HepG2 (cell line): ENCODE data around the gene PTPRCAP. TPM values are rescaled to one million over a fixed set of nuclear protein-coding genes. Genes with fewer than 3 reads are reported as not detected.

Source experiments
- ATAC-seq: fragments of 200-7000 bp; cut with Tn5 transposase; 3 replicates; pipeline ENCODE4 v1.9.1; 2020; ENCODE audit warnings: mild to moderate bottlenecking, moderate library complexity
- BruUV-seq: library from RNA; stranded (reverse); fragments of 400-500 nt; replicated peaks from 2 replicates; lab custom pipeline; 2021; lab: Mats Ljungman, UMichigan
- CTCF ChIA-PET: fragments of 300-600 bp; formaldehyde crosslinking; extraction: SDS; loops from one replicate; lab custom pipeline; 2021; ENCODE audit warnings: low total read pairs, inconsistent platforms, low intra/inter-chr PET ratio; lab: Yijun Ruan, JAX
- POLR2A ChIA-PET: fragments of 350-600 bp; sonication (Branson Sonifier 250); formaldehyde crosslinking; loops from one replicate; lab custom pipeline; 2020; ENCODE audit warnings: antibody characterized with exemption, inconsistent platforms; lab: Yijun Ruan, JAX
- DNase-seq: peaks from one replicate; pipeline ENCODE4 v3.0.0-alpha.2; 2015; ENCODE audit warnings: low spot score
- FAIRE-seq: peaks from 3 replicates; lab custom pipeline; 2011; peaks lifted over from hg19 to GRCh38; lab: Jason Lieb, UNC
- H2AFZ ChIP-seq: one replicate; pipeline ENCODE4 v1.6.1; 2011; ENCODE audit warnings: low read length, inconsistent platforms
- H3K27ac ChIP-seq: fragments of 300-600 bp; 3 replicates; pipeline ENCODE4 v1.8.0; 2011; ENCODE audit warnings: mixed run types, mild to moderate bottlenecking, mixed read lengths, low read length, inconsistent platforms; ENCODE audit not compliant: insufficient read depth; ENCODE audit errors: extremely low read length
- H3K27me3 ChIP-seq, 2 experiments: fragments of 200-600 bp in 1 of 2; 2 replicates in 1 of 2; 3 replicates in 1 of 2; pipeline versions ENCODE4 v1.6.0 to v1.8.0; 2011; ENCODE audit warnings: low read length in 2 of 2, mild to moderate bottlenecking in 2 of 2, moderate library complexity in 2 of 2, inconsistent platforms in 1 of 2; ENCODE audit not compliant: insufficient read depth in 2 of 2, control insufficient read depth in 1 of 2
- H3K36me3 ChIP-seq, 2 experiments: fragments of 200-600 bp in 1 of 2; replicated peaks in 1 of 2; 2 replicates in 1 of 2; 3 replicates in 1 of 2; pipeline versions ENCODE4 v1.5.1 to v1.8.0; 2011; ENCODE audit warnings: low read length in 2 of 2, inconsistent platforms in 1 of 2; ENCODE audit not compliant: insufficient read depth in 2 of 2, control insufficient read depth in 1 of 2
- H3K4me1 ChIP-seq: 2 replicates; pipeline ENCODE4 v1.5.1; 2012; ENCODE audit warnings: low read length, inconsistent platforms; ENCODE audit not compliant: insufficient read depth
- H3K4me2 ChIP-seq: 2 replicates; pipeline ENCODE4 v1.6.0; 2011; ENCODE audit warnings: low read depth, low read length, inconsistent platforms
- H3K4me3 ChIP-seq, 3 experiments: fragments of 200-600 bp in 1 of 3; sonication (generic), shearing (Covaris generic) in 1 of 3; replicated peaks in 1 of 3; 2 replicates each; pipeline ENCODE4 v1.5.1; 2011 to 2016; ENCODE audit warnings: low read length in 3 of 3, inconsistent platforms in 2 of 3, low read depth in 2 of 3, mild to moderate bottlenecking in 2 of 3, control low read depth in 1 of 3, mixed read lengths in 1 of 3; ENCODE audit not compliant: insufficient read depth in 1 of 3
- H3K79me2 ChIP-seq: one replicate; pipeline ENCODE4 v1.6.1; 2011; ENCODE audit warnings: low read length, inconsistent platforms; ENCODE audit not compliant: insufficient read depth
- H3K9ac ChIP-seq: 2 replicates; pipeline ENCODE4 v1.6.0; 2011; ENCODE audit warnings: mild to moderate bottlenecking, low read depth, low read length, inconsistent platforms; ENCODE audit not compliant: insufficient read depth
- H3K9me3 ChIP-seq: 2 replicates; pipeline ENCODE4 v1.5.1; 2012; ENCODE audit warnings: mild to moderate bottlenecking, low read length
- H4K20me1 ChIP-seq: 2 replicates; pipeline ENCODE4 v1.6.0; 2011; ENCODE audit warnings: inconsistent platforms, mild to moderate bottlenecking, low read length, moderate library complexity; ENCODE audit not compliant: insufficient read depth
- EEA1 ChIP-seq: sonication (generic); formaldehyde crosslinking; IDR thresholded peaks from 2 replicates; pipeline ENCODE4 v1.5.1; 2020; ENCODE audit warnings: mild to moderate bottlenecking, missing genetic modification reagents, borderline replicate concordance
- FOXP1 ChIP-seq, 2 experiments: fragments of 450-650 bp in 1 of 2; IDR thresholded peaks; 2 replicates each; pipeline ENCODE4 v1.6.1; 2017 to 2018; ENCODE audit warnings: antibody characterized with exemption in 1 of 2
- MED13 ChIP-seq: sonication (generic); formaldehyde crosslinking; IDR thresholded peaks from 2 replicates; pipeline ENCODE4 v1.5.0; 2020; ENCODE audit warnings: missing genetic modification reagents
- SP2 ChIP-seq: sonication (generic); formaldehyde crosslinking; IDR thresholded peaks from 2 replicates; pipeline ENCODE4 v1.5.1; 2020; ENCODE audit warnings: mild to moderate bottlenecking, missing genetic modification reagents
- ZNF766 ChIP-seq: sonication (generic); formaldehyde crosslinking; IDR thresholded peaks from 2 replicates; pipeline ENCODE4 v1.5.0; 2020; ENCODE audit warnings: missing genetic modification reagents, borderline replicate concordance
- WGBS: methylation state at CpG from one replicate; pipeline ENCODE4 v1.1.6; 2017; ENCODE audit warnings: low lambda C conversion rate; 5-methylcytosine and 5-hydroxymethylcytosine counted together
- in situ Hi-C: cut with HindIII; loops from 2 replicates; pipeline ENCODE4 v1.10.0; 2017; ENCODE audit warnings: low pct_unique_long_range_greater_than_20kb; ENCODE audit not compliant: extremely low pct_ligation_motif_present
- intact Hi-C: fragments of 100-400 bp; cut with micrococcal nuclease; formaldehyde crosslinking; loops from one replicate; pipeline ENCODE4 v1.10.0; 2022; ENCODE audit not compliant: unreplicated experiment
- polyA plus RNA-seq, 8 experiments: library from polyadenylated mRNA; depleted of rRNA in 3 of 8; stranded (reverse) in 7 of 8; unstranded in 1 of 8; fragments of >200 nt; fragmentation: Illumina TruSeq in 4 of 8; extraction: Trizol in 4 of 8; gene quantifications; 2 replicates each; pipeline versions ENCODE4 v1.2.1 to v1.2.3, GENCODE V29; 2011 to 2016; ENCODE audit warnings: low read depth in 4 of 8, missing spikeins in 1 of 8, mixed read lengths in 1 of 8; ENCODE audit not compliant: insufficient read depth in 1 of 8
- total RNA-seq, 5 experiments: library from RNA; depleted of rRNA; stranded (reverse); fragments of >200 nt; fragmentation: Illumina TruSeq; extraction: Trizol; gene quantifications; 2 replicates each; pipeline ENCODE4 v1.2.3, GENCODE V29; 2016; ENCODE audit warnings: low read depth in 1 of 5
- TF ChIP-seq, protein P1 (sequence below): sonication (generic); formaldehyde crosslinking; IDR thresholded peaks from 2 replicates; pipeline ENCODE4 v1.5.0; 2020; ENCODE audit warnings: mild to moderate bottlenecking, missing genetic modification reagents, borderline replicate concordance
- TF ChIP-seq, protein P2 (sequence below): sonication (generic); formaldehyde crosslinking; IDR thresholded peaks from 2 replicates; pipeline ENCODE4 v1.8.0; 2022; ENCODE audit warnings: mild to moderate bottlenecking, missing genetic modification reagents
- TF ChIP-seq, protein P3 (sequence below): sonication (generic); formaldehyde crosslinking; IDR thresholded peaks from 2 replicates; pipeline ENCODE4 v1.5.1; 2020; ENCODE audit warnings: mild to moderate bottlenecking, missing genetic modification reagents, moderate library complexity

The PTPRCAP gene
- total and polyA plus RNA-seq, 2 of the 13 experiments (the other 11 are each of a cell fraction or from before 2014, with no cell fraction given) = 0.60 to 0.70 TPM

DNA sequence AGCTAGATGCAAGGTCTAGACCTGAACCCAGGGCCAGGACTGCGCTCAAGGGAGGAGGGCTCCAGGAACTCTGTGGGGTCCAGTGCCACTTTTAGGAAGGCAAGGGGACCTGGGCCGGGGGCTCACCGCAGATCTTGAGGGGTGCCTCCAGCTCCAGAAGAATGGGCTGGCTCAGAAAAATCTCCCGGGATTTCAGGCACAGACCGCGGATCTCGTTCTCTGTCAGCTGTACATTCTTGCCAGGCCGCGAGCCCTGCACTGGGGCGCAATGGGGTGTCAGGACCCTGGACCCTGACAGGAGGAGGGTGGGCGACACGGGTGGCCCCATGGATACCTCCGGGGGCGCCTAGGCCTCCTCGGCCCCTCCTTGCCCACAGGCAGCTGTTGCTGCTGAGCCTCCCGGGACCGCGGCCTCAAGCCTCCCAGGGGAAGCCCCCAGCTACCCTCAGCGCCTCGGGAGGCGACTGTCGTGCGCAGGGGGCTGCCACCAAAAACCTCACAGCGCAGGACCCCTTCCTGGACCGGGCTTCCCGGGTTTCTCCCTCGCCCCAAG is 36.5 kb downstream of the PTPRCAP start (continued):
- no peak for TF ChIP-seq EEA1 (CRISPR knock-in tag)
- TF ChIP-seq MED13 (CRISPR knock-in tag) = no peak
- no peak for TF ChIP-seq ZNF766
- TF ChIP-seq SP2 = 0 out of 2 replicates have a peak, but pooled peaks have one; percentile 8
- TF ChIP-seq, protein P1, sequence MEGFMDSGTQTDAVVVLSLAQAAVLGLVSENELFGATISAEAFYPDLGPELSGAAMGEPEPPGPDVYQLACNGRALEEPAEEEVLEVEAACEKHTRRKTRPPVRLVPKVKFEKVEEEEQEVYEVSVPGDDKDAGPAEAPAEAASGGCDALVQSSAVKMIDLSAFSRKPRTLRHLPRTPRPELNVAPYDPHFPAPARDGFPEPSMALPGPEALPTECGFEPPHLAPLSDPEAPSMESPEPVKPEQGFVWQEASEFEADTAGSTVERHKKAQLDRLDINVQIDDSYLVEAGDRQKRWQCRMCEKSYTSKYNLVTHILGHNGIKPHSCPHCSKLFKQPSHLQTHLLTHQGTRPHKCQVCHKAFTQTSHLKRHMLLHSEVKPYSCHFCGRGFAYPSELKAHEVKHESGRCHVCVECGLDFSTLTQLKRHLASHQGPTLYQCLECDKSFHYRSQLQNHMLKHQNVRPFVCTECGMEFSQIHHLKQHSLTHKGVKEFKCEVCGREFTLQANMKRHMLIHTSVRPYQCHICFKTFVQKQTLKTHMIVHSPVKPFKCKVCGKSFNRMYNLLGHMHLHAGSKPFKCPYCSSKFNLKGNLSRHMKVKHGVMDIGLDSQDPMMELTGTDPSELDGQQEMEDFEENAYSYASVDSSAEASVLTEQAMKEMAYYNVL (CRISPR knock-in tag) = no peak
- TF ChIP-seq, protein P2, sequence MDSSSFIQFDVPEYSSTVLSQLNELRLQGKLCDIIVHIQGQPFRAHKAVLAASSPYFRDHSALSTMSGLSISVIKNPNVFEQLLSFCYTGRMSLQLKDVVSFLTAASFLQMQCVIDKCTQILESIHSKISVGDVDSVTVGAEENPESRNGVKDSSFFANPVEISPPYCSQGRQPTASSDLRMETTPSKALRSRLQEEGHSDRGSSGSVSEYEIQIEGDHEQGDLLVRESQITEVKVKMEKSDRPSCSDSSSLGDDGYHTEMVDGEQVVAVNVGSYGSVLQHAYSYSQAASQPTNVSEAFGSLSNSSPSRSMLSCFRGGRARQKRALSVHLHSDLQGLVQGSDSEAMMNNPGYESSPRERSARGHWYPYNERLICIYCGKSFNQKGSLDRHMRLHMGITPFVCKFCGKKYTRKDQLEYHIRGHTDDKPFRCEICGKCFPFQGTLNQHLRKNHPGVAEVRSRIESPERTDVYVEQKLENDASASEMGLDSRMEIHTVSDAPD (CRISPR knock-in tag) = no peak

DNA sequence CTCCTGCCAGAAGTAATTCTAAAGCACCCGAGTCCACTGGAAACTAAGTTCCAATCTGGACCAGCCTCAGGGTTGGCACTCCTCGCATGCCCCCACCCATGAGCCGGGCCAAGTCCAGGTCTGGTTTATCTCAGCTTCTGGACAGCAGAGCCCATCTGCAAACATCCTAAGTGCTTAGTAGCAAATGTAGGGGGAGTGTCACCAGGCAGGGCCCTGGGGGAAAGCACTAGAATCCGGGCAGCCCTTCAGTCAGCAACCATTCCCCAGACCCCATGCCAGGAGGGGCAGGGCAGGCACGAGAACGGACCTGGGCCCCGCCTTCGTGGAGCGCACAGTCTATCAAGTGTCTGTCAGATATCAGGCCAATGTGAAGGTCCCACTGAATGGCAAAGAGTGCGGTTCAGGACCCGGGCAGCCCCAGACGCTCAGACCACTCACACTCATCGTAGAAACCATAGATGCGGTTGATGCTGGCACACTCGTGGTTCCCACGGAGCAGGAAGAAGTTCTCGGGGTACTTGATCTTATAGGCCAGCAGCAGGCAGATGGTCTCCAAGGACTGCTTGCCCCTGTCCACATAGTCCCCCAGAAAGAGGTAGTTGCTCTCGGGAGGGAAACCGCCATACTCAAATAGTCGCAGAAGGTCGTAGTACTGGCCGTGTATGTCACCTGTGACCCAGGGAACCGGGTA is 37.1 kb downstream of the PTPRCAP start:
- TF ChIP-seq FOXP1 (IDR thresholded peaks at IDR 0.05) (no peak), FOXP1 (CRISPR knock-in tag; IDR thresholded peaks at IDR 0.05) (no peak)
- TF ChIP-seq, protein P3, sequence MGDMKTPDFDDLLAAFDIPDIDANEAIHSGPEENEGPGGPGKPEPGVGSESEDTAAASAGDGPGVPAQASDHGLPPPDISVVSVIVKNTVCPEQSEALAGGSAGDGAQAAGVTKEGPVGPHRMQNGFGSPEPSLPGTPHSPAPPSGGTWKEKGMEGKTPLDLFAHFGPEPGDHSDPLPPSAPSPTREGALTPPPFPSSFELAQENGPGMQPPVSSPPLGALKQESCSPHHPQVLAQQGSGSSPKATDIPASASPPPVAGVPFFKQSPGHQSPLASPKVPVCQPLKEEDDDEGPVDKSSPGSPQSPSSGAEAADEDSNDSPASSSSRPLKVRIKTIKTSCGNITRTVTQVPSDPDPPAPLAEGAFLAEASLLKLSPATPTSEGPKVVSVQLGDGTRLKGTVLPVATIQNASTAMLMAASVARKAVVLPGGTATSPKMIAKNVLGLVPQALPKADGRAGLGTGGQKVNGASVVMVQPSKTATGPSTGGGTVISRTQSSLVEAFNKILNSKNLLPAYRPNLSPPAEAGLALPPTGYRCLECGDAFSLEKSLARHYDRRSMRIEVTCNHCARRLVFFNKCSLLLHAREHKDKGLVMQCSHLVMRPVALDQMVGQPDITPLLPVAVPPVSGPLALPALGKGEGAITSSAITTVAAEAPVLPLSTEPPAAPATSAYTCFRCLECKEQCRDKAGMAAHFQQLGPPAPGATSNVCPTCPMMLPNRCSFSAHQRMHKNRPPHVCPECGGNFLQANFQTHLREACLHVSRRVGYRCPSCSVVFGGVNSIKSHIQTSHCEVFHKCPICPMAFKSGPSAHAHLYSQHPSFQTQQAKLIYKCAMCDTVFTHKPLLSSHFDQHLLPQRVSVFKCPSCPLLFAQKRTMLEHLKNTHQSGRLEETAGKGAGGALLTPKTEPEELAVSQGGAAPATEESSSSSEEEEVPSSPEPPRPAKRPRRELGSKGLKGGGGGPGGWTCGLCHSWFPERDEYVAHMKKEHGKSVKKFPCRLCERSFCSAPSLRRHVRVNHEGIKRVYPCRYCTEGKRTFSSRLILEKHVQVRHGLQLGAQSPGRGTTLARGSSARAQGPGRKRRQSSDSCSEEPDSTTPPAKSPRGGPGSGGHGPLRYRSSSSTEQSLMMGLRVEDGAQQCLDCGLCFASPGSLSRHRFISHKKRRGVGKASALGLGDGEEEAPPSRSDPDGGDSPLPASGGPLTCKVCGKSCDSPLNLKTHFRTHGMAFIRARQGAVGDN (CRISPR knock-in tag) = 0 out of 2 replicates have a peak, but pooled peaks have one; percentile 2
- DNase-seq (no peak), FAIRE-seq (no peak), ATAC-seq (no peak)
- H3K4me3 ChIP-seq = peak overlapping the region; percentile 77 to 98 (median 94)
- H3K4me2 ChIP-seq = peak overlapping the region; percentile 88
- peaks cover 3% of the 10 kb centered on the region; the same call in 1 of the 2 replicates for H4K20me1 ChIP-seq
- CTCF ChIA-PET = no interaction called here
- peaks cover 14% of the 10 kb centered on the region for H3K79me2 ChIP-seq
- H3K9ac ChIP-seq = peak overlapping the region; percentile 93
- POLR2A ChIA-PET = interaction anchor here (0.7 to 6.2 kb wide), 9 partner anchors 8 to 105 kb away, joined by 3 to 81 read pairs (median 14); partner anchors contain the start of genes AIP, CLCF1, PITPNM1 and RAD9A
- in situ Hi-C loops = loop anchor here (5.0 kb wide), 2 partner anchors 67 to 107 kb away; partner anchors contain the start of genes CDK2AP2, PITPNM1 and TMEM134
- 54% methylated on average over 11 of the region's 23 CpGs for WGBS
- no peaks in the 10 kb centered on the region for H3K9me3 ChIP-seq
- H3K4me1 ChIP-seq = peaks cover 47% of the 10 kb centered on the region
- BruUV-seq = no TSS peak
- H2AFZ ChIP-seq = no peak overlapping the region
- peak overlapping the region; percentile 84 for H3K27ac ChIP-seq
- H3K36me3 ChIP-seq = peaks cover 17 to 27% of the 10 kb centered on the region in 2 experiments; a peak in 4 of 5 replicates
- intact Hi-C loops = no loop called here
- no peaks in the 10 kb centered on the region for H3K27me3 ChIP-seq
